ENCODE results near the gene SEC24D. TPM values are rescaled to one million over a fixed set of nuclear protein-coding genes. Genes with fewer than 3 reads are reported as not detected.
"Not testable (repeated sequence)": the region's sequence is repeated elsewhere in the genome, so short reads cannot be mapped to it uniquely, and the experiment has no call there.

SEC24D gene
- total RNA-seq, 1 donor from 2014 or later: 64.9 TPM

DNA sequence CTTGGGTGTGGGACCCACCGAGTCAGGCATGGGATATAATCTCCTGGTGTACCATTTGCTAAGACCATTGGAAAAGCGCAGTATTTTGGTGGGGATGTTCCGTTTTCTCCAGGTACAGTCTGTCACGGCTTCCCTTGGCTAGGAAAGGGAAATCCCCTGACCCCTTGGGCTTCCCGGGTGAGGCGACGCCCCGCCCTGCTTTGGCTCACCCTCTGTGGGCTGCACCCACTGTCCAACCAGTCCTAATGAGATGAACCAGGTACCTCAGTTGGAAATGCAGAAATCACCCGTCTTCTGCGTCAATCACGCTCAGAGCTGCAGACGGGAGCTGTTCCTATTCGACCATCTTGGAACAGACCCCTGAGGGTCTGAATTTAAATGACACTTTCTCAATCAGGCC, 53.0 kb downstream of the SEC24D start:
- DNase-seq (ENCODE audit: low spot score); ATAC-seq; intact Hi-C loops (cut with DNase I): not testable (repeated sequence)

DNA sequence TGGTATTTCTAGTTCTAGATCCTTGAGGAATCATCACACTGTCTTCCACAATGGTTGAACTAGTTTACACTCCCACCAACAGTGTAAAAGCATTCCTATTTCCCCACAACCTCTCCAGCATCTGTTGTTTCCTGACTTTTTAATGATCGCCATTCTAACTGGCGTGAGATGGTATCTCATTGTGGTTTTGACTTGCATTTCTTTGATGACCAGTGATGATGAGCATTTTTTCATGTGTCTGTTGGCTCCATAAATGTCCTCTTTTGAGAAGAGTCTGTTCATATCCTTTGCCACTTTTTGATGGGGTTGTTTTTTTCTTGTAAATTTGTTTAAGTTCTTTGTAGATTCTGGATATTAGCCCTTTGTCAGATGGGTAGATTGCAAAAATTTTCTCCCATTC, 58.3 kb downstream of the SEC24D start:
- not testable (repeated sequence) for DNase-seq (ENCODE audit: low spot score); ATAC-seq
- intact Hi-C loops (cut with DNase I): loop anchor here (10.0 kb wide), 1 partner anchor 107 kb away; the partner anchor contains the start of gene SYNPO2

DNA sequence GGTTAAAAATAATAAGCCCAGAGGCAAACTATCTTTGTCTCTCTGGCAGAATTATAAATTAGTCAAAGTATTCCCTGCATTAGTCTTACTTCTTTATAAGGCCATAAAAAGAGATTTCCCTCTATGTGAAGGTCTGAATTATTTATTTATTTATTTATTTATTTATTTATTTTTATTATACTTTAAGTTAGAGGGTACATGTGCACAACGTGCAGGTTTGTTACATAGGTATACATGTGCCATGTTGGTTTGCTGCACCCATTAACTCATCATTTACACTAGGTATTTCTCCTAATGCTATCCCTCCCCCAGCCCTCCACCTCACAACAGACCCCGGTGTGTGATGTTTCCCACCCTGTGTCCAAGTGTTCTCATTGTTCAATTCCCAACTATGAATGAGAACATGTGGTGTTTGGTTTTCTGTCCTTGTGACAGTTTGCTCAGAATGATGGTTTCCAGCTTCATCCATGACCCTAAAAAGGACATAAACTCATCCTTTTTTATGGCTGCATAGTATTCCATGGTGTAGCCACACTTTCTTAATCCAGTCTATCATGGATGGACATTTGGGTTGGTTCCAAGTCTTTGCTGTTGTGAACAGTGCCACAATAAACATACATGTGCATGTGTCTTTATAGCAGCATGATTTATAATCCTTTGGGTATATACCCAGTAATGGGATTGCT, 58.8 kb downstream of the SEC24D start:
- not testable (repeated sequence) for DNase-seq (ENCODE audit: low spot score); ATAC-seq
- intact Hi-C loops (cut with DNase I): loop anchor here (10.0 kb wide), 1 partner anchor 108 kb away; the partner anchor contains the start of gene SYNPO2

DNA sequence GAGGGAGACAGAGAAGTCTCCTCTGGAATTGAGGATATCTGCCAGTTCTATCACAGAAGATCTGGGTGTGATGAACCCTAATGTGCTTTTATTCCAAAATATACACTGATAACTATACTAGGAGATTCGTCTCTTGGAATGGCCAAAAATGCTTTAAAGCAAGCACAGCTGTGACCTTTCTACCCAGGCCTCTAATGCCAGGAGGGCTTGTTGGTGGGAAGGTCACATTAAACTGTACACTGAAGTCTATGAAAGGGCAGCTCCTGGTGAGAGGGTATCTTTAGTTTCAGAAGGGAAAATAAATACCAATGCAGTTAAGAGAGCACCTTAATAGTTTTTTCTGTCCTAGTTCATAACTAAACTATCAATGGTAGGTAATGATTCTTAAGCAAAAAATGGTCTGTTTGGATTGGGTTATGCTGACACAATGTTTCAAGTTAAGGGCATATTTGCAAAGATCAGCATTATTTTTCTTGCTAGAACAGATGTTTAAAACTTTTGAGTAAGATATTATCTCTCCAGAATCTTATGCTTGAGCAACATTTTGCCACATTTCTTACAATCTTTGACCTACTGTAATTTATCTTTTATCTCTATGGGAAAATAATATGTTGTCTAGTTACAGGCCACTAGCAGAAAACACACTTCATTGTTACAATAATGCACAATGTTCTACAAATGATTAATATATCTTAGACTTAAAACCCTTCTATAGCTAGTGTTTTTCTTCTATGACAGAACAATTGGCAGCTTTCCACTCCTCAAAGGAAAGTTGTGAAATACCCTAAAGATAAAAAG, 59.6 kb downstream of the SEC24D start:
- no peak for DNase-seq (ENCODE audit: low spot score)
- peak; percentile 42 for ATAC-seq
- intact Hi-C loops (cut with DNase I): loop anchor here (10.0 kb wide), 1 partner anchor 108 kb away; the partner anchor contains the start of gene SYNPO2

DNA sequence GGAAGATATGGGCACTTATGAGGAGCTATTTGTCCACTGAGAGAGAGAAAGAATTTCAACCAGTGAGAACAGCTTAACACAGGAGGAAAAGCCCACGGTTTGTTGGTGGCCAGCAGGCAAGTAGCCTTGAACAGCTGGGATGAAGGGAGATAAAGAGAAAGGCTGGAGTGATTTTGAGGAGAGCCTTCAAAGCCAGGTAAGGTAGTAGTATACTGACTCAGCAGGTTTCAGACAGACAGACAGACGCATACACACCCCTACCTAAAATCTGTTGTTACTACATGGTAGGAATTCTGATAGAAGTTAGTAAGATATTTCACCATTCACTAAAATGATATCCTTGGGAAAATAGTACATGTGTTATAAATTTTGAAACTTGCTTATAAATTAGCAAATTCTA, 60.5 kb downstream of the SEC24D start:
- DNase-seq (ENCODE audit: low spot score): no peak
- intact Hi-C loops (cut with DNase I): loop anchor here (10.0 kb wide), 1 partner anchor 109 kb away; the partner anchor contains the start of gene SYNPO2
- no peak for ATAC-seq

DNA sequence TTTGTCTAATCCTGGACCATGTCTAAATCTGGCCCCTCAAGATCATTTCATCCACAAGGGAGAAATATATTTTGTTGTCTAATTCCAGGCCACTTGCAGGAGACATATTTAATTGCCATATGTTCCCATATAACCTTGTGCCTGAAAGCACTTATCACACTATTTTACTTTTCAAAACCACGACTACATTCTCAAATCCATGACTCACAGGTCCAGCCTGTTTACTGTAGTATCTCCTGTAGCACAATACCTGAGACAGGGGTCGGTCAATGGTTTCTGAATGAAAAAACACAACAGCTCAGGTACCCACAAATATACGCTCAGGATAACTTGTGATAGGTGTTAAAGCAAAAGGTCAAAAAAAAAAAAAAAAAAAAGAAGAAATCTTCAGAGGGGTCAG, 60.9 kb downstream of the SEC24D start:
- ATAC-seq: no peak
- no peak for DNase-seq (ENCODE audit: low spot score)
- intact Hi-C loops (cut with DNase I): loop anchor here (10.0 kb wide), 1 partner anchor 110 kb away; the partner anchor contains the start of gene SYNPO2

DNA sequence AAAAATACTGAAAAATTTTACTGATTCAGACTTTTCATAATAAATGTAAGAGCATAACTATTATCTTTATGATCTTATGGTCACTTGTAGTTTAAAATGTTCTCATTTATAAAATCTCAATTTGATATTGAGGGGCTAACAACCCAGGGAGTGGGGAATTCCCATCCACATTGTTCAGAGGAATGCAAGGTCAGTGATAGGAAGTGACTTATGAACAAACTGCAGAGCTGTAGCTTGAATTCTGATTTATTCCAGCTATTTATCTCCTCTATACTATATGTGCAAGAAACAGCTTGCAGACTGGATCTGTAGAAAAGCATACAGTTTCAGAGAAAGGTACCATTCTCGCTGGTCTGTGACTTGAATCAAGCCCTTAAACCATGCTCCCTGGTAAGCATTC, 61.6 kb downstream of the SEC24D start:
- intact Hi-C loops (cut with DNase I): loop anchor here (10.0 kb wide), 1 partner anchor 110 kb away; the partner anchor contains the start of gene SYNPO2
- ATAC-seq (no peak), DNase-seq (ENCODE audit: low spot score) (no peak)

DNA sequence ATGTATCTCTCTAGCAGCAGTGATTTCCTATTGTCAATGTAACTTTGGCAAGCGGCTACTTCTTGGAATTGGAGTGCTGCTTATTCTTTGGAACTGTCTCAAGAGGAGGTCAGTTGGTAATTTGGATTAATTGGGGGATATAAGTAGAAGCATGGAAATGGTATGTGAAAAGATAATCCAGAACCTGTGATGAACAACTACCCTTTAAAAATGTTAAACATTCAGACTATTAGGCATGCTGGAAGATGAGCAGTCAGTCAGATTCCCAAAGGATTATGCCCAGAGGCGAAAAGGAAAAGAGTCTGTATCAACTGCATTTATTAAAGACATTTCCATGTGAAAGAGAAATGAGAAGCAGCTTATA, 62.5 kb downstream of the SEC24D start:
- ATAC-seq (no peak), DNase-seq (ENCODE audit: low spot score) (no peak)
- intact Hi-C loops (cut with DNase I): loop anchor here (10.0 kb wide), 1 partner anchor 111 kb away; the partner anchor contains the start of gene SYNPO2

DNA sequence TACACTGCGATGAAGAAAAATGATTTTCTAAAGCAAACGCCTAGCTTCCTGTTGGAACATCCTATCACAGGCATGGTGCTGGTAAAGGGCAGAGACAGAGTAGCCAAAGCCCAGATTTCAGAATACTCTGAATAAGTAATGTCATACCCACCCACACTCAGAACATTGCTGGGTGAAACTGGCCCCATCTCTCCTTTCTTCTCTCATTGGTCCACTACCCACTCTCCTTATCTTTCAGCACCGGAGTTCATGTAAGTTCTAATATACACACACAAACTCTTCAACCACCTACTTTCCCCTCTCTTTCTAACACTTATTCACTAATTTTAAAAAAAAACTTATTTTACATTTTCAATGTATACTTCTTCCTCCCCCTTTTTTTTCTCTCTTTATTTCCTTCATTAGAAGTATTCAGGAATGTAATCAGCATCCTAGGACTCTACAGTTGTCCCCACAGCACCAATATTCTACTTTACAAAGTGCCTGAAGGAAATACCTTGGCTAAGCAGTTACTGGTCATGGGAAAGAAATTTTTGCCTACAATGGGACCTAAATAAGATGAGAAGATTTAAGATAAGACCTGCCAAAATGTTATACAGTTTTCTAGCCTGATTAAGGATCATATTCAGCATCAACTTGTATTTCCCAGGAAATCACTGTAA, 63.0 kb downstream of the SEC24D start:
- intact Hi-C loops (cut with DNase I): loop anchor here (10.0 kb wide), 1 partner anchor 112 kb away; the partner anchor contains the start of gene SYNPO2
- DNase-seq (ENCODE audit: low spot score): no peak
- peak; percentile 34 for ATAC-seq

DNA sequence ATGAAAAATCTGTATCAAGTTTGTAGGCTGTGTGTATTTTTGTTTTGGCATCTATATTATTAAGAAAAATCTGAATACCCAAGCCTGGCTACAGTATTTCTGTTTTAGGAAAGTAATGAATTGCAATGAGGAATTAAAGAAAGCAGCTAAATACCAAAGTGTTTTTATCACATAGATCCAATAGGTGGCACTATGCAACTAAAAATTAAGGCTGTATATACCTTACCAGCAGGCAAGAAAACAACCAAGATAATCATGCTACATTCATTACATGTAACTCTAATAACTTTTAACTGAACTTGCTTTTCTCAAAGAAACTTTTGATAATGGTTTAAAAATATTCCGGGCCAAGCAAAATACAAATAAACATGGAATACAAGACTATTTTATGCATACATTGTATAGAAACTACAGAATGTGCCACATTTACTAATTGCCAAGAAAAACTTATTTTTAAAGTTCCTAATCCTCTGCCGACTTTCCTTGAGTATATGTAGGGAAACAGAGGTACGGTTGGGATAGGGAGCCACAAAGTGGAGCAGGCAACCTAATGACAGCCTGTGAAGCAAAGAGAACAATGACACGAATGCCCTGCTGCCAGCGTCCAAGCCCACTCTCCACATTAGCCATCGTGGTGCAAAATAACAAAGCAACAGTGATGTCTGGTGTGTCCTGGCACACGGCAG, 63.7 kb downstream of the SEC24D start:
- DNase-seq (ENCODE audit: low spot score): no peak
- peak; percentile 85 for ATAC-seq
- intact Hi-C loops (cut with DNase I): loop anchor here (10.0 kb wide), 1 partner anchor 113 kb away; the partner anchor contains the start of gene SYNPO2

DNA sequence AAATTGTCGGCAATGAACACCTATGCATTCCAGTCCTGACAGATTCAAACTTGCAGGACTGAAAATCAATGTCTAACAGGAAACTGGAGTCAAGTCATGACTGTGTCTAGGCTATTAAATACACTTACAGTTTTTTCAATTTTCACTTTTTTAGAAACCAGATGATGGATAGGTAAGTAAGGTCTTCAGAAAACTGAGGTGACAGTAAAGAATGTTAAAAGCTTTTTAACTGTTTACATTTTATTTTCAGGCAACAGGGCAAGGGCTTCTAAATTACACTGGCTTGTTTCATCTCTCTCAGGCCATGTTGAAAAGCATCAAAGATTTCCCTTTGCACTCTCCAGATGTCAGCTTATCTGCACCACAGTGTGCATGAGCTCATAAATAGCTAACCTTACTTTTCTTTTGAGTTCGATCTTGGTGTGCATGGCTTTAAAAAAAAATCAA, 65.2 kb downstream of the SEC24D start:
- no peak for ATAC-seq
- intact Hi-C loops (cut with DNase I): loop anchor here (10.0 kb wide), 1 partner anchor 114 kb away; the partner anchor contains the start of gene SYNPO2
- no peak for DNase-seq (ENCODE audit: low spot score)

DNA sequence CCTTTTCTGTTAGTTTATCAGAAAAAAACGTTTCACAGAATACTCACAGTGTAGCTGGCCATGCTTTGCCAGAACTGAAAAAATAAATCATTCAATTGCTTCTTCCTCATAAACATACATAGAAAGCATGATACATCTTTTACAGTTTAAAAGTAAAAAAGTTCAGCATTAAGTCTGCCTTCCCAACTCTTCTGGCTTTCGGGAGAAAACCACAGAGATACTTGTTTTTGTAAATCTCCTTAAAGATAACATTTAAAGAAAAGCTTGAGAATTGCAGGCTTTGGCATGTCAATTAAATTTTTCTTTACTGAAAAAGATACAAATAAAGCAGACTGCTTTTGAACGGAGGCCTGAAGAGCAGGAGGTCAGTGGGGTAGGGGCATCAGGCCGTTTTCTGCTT, 66.8 kb downstream of the SEC24D start:
- no peak for DNase-seq (ENCODE audit: low spot score)
- no peak for ATAC-seq
- intact Hi-C loops (cut with DNase I): no loop called here

DNA sequence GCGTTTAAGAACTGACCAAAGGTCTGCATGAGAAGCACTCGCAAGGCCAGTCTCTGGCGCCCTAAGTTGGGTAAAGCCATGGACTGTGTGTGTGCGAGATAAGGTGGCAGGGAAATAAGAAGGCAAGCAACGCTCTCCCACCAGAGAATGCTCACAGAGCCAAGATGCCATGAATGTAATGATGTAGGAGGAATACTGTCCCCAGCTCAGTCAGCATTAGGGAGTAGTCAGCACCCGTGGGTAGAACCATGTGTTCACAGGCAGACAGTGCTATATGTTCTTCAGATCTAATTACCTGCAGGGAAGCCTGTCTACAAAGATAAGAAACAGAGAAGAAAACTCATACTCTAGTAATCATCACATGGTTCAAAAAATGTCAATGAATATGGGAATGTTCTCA, 68.8 kb downstream of the SEC24D start:
- DNase-seq (ENCODE audit: low spot score) (no peak), ATAC-seq (no peak)
- intact Hi-C loops (cut with DNase I): no loop called here

DNA sequence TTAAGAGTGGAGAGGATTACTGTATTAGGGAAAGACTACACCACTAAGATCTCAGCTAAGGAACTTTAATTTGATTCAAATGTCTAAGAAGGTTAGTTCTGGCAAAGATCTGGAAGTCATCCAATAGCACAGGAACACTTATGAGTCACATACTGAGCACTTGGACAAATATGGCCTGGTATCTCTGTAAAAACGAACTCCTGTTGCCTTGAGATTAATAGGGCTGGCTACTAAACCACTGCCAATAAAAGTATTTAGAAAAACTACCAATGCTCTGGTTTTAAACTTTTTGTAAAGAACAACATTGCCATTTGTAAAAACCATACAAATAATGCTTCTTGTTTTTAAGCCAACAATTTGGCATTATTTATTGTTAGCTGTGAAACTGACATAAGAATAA, 70.5 kb downstream of the SEC24D start:
- ATAC-seq (peak; percentile 86), DNase-seq (ENCODE audit: low spot score) (no peak)
- intact Hi-C loops (cut with DNase I): no loop called here

DNA sequence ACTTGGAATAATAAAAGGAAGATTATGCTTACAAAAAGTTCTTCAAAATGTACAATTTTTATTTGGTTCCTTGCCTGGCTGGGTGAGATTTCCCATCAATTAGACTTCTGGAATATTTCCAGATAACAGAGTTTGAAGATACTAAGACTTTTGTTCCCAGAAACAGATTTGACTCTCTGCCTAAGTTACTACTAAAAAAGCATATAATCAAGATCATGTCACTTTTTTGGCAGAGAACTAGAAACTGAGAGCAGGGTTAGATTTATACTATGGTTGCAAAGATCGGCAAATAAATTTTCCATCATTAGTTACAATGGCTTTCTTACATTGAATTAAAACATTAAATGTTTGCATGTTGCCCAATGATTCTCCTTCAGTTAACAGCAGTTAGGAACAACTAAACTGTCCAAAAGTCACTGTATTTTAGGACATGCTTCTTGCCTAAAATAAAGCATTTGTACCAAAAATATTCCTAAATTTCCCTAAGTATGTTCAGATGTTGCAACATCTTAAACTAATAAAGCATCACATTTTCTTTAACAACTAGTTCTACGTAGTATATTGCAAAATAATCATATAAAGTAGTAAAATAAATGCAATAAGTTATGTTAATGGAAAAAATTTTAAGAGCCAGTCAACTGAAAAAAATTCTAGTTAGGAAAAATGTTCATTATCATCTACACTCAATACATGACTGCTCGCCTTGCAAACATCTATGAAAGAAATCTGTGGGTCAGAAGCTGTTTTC, 73.0 kb downstream of the SEC24D start:
- ATAC-seq: peak; percentile 26
- intact Hi-C loops (cut with DNase I): no loop called here
- DNase-seq (ENCODE audit: low spot score): no peak

DNA sequence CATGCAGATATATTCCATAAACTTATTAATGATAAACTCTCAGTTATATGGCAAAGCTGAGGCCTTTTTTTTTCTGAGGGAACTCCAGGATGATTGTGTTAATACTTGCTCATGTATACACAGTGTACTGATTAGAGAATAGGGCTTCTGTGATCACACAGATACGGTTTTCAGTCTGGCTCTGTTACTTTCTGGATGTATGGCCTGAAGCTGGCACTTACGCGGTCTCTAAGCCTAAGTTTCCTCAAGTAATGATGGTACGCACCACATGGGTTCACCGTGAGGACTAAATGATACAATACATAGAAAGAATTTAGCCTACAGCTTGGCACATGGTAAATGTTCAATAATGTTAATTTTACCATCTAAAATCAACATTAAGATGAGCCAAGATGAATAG, 73.8 kb downstream of the SEC24D start:
- no peak for DNase-seq (ENCODE audit: low spot score)
- intact Hi-C loops (cut with DNase I): no loop called here
- no peak for ATAC-seq

DNA sequence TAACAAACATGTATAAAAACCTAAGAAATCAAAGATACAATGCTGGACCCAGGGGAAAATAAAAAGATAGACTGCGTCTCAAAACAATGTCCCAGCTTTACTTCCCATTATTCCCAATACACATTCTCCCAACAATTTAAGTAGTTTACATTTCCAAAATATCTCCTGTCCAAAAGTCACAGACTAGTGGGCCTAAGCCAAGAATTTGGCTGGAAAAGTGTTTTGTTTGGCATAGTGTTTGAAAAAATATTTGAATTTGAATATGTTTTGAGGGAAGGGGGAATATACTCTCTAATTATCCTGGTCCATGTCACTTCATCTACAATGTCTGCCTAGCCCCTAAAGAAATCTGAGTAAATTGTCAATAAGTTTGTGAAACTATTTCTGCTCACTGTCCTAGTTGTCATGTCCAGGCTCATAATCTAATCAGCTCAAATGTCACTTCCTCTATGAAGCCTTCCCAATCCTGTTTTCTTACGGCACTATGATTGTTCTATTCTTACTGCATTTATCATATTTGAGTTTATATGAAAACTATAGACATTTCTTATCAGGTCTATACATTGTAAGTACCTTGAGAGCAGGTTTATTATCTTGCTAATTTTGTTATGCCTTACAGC, 74.4 kb downstream of the SEC24D start:
- no peak for ATAC-seq
- intact Hi-C loops (cut with DNase I): no loop called here

DNA sequence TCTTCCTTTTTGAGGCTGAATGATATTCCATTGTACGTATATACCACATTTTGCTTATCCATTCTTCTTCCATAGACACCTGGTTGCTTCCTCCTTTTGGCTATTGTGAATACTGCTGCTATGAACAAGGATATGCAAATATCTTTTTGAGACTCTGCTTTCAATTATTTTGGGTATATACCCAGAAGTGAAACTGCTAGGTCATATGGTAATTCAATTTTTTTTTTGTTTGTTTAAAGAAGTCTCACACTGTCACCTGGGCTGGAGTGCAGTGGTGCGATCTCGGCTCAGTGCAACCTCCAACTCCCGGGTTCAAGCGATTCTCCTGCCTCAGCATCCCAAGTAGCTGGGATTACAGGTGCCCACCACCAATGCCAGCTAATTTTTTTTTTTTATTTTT, 75.4 kb downstream of the SEC24D start:
- intact Hi-C loops (cut with DNase I): no loop called here

More for the DNA sequence above, 74.4 kb downstream of the SEC24D start:
- DNase-seq (ENCODE audit: low spot score): no peak

More for the DNA sequence above, 75.4 kb downstream of the SEC24D start:
- DNase-seq (ENCODE audit: low spot score) (no peak), ATAC-seq (no peak)
